Subcutaneous adipose tissue (tissue), 4 donors: Measurements from ENCODE around the gene C12orf75. TPM values are rescaled to one million over a fixed set of nuclear protein-coding genes. Genes with fewer than 3 reads are reported as not detected.

Experiments
- CTCF ChIP-seq: fragments of 450-650 bp; IDR thresholded peaks from one replicate; pipeline ENCODE4 v1.5.1; 2016; ENCODE audit warnings: low read depth, mild to moderate bottlenecking, control low read depth, antibody characterized with exemption, moderate library complexity
- total RNA-seq, 4 donors: library from RNA; depleted of rRNA; stranded (reverse); fragments of >200 nt; gene quantifications; one replicate each; pipeline ENCODE4 v1.1.0, GENCODE V29; 2016

Gene C12orf75
- total RNA-seq, 4 donors from 2014 or later, result 2.4 to 6.8 (median 3.3) TPM

GRCh38 chr12:105396983-105397382, 66.5 kb downstream of the C12orf75 start:
- TF ChIP-seq CTCF, result no peak

- TF ChIP-seq CTCF, result no peak
Measured at GRCh38 chr12:105398930-105399329, 68.4 kb downstream of the C12orf75 start.

- no peak for TF ChIP-seq CTCF
Measured at GRCh38 chr12:105399428-105400081, 69.1 kb downstream of the C12orf75 start.

GRCh38 chr12:105400227-105400626, 69.7 kb downstream of the C12orf75 start:
- TF ChIP-seq CTCF, result no peak

GRCh38 chr12:105401198-105401597, 70.7 kb downstream of the C12orf75 start:
- no peak for TF ChIP-seq CTCF

GRCh38 chr12:105402366-105402765, 71.9 kb downstream of the C12orf75 start:
- no peak for TF ChIP-seq CTCF

- no peak for TF ChIP-seq CTCF
Measured at GRCh38 chr12:105403095-105403494, 72.6 kb downstream of the C12orf75 start.
